ENCODE measurements around the gene NPR1.

NPR1 gene

DNA sequence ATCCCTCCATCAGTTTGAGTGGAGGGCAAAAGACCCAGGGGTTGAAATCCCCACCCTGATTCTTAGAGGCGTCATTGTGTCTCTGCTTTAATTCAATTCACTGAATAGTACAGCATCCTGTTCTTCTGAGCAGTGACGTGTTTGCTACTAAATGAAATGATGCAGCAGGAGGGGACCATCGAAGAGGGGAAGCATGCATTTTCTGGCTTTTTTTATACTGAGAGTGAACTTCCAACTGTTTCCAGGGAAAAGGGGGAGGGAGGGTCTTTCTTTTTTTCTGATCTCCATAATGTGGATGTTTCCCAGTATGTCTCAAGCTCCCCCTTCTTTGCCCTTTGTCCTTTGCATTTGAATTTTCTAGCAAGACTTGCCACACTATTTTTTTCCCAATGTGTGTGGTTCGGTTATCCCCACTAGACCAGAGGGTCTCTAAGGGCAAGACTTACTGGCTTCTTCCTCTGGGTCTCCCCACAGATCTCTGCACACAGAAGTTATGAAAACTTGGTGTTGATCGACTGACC lies 52.0 kb downstream of the NPR1 start:
- peaks cover 40% of the 10 kb centered on the region for H3K79me2 ChIP-seq (ENCODE audit: low read length)
- no peaks in the 10 kb centered on the region for H4K20me1 ChIP-seq (ENCODE audit: insufficient read depth, low read length)
- H3K36me3 ChIP-seq (replicated peaks; ENCODE audit: low read depth, low read length): peaks cover 21% of the 10 kb centered on the region
- no peaks in the 10 kb centered on the region for H3K27me3 ChIP-seq (ENCODE audit: low read depth, low read length)
- TF ChIP-seq, protein P1, sequence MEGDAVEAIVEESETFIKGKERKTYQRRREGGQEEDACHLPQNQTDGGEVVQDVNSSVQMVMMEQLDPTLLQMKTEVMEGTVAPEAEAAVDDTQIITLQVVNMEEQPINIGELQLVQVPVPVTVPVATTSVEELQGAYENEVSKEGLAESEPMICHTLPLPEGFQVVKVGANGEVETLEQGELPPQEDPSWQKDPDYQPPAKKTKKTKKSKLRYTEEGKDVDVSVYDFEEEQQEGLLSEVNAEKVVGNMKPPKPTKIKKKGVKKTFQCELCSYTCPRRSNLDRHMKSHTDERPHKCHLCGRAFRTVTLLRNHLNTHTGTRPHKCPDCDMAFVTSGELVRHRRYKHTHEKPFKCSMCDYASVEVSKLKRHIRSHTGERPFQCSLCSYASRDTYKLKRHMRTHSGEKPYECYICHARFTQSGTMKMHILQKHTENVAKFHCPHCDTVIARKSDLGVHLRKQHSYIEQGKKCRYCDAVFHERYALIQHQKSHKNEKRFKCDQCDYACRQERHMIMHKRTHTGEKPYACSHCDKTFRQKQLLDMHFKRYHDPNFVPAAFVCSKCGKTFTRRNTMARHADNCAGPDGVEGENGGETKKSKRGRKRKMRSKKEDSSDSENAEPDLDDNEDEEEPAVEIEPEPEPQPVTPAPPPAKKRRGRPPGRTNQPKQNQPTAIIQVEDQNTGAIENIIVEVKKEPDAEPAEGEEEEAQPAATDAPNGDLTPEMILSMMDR (IDR thresholded peaks at IDR 0.05; ENCODE audit: low read depth, low read length): no peak
- TF ChIP-seq EZH2phosphoT487 (IDR thresholded peaks at IDR 0.05; ENCODE audit: low read depth): no peak
- H3K9ac ChIP-seq (ENCODE audit: low read length): no peak overlapping the region
- peaks cover 30% of the 10 kb centered on the region for H3K4me1 ChIP-seq (ENCODE audit: low read length)
- no peak overlapping the region for H2AFZ ChIP-seq (ENCODE audit: low read depth, low read length)
- H3K27ac ChIP-seq (ENCODE audit: low read length): no peak overlapping the region
- H3K4me3 ChIP-seq (ENCODE audit: low read length): no peak overlapping the region
- H3K4me2 ChIP-seq (ENCODE audit: low read length): 0 out of 2 replicates have a peak overlapping the region, but pooled peaks have one; percentile 4
- H3K9me3 ChIP-seq (ENCODE audit: insufficient read depth, low read length): no peaks in the 10 kb centered on the region

DNA sequence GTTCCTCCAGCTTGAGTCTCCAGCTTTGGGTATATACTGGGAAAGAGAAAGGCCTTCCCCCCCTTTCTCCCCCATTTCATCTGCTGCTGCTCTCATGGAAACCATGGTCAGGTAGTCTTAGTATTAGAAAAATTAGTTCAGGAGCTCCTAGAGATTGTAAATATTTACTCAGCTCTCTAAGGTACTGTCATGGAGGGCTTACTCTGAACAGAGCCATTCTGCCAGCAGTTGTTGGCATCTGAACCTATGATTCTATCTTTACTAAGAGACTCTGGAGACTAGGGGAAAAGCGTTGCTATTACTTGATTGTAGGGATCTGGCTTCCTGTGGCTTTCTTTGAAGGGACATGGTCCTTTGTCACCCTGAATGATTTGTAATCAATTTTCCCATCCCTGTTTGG lies 55.5 kb downstream of the NPR1 start:
- Histone ChIP-seq H3K36me3 (replicated peaks; ENCODE audit: low read depth, low read length) (peaks cover 26% of the 10 kb centered on the region), H3K4me3 (ENCODE audit: low read length) (no peak overlapping the region), H3K9ac (ENCODE audit: low read length) (no peak overlapping the region), H3K79me2 (ENCODE audit: low read length) (peaks cover 34% of the 10 kb centered on the region), H3K9me3 (ENCODE audit: insufficient read depth, low read length) (no peaks in the 10 kb centered on the region), H3K4me1 (ENCODE audit: low read length) (peaks cover 28% of the 10 kb centered on the region), H3K4me2 (ENCODE audit: low read length) (no peak overlapping the region), H4K20me1 (ENCODE audit: insufficient read depth, low read length) (0 out of 2 replicates have a peak, but pooled peaks cover 4% of the 10 kb centered on the region), H3K27ac (ENCODE audit: low read length) (no peak overlapping the region), H3K27me3 (ENCODE audit: low read depth, low read length) (no peaks in the 10 kb centered on the region), H2AFZ (ENCODE audit: low read depth, low read length) (no peak overlapping the region)
- TF ChIP-seq, protein P1 (IDR thresholded peaks at IDR 0.05; ENCODE audit: low read depth, low read length): no peak
- no peak for TF ChIP-seq EZH2phosphoT487 (IDR thresholded peaks at IDR 0.05; ENCODE audit: low read depth)

DNA sequence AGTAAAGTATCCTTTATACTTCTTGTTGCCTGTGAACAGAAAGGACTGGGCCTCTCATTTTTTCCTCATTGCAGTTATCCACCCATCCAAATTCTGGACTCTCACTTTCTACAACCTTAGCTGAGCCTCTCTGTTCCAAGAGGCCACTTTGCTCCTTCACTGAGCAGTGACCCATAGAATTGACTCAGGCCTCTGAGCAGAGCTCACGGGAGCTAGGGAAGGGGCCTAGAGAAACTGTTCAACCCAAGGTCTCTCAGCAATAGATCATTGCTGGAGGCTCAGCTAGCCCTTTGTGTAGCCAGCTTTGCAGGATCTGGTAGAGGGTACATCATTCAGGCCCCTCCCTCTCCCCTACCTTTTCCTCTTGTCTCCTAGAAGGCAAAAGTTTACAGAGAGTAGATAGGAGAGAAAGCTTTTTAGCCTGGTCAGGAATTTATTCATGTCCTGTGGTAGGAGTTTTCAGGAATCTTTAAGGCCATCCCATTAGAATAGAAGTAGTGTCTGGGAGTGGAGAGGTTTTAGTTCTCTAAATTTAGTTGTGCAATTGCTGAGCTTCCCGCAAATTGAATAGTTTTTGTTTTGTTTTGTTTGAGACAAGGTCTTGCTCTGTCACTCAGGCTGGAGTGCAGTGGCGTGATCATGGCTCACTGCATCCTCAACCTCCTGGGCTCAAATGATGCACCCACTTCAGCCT lies 56.1 kb downstream of the NPR1 start:
- H3K9me3 ChIP-seq (ENCODE audit: insufficient read depth, low read length): no peaks in the 10 kb centered on the region
- H3K27ac ChIP-seq (ENCODE audit: low read length): no peak overlapping the region
- H3K36me3 ChIP-seq (replicated peaks; ENCODE audit: low read depth, low read length): peaks cover 26% of the 10 kb centered on the region
- H3K4me2 ChIP-seq (ENCODE audit: low read length): no peak overlapping the region
- H2AFZ ChIP-seq (ENCODE audit: low read depth, low read length): no peak overlapping the region
- 0 out of 2 replicates have a peak, but pooled peaks cover 4% of the 10 kb centered on the region for H4K20me1 ChIP-seq (ENCODE audit: insufficient read depth, low read length)
- peaks cover 28% of the 10 kb centered on the region for H3K79me2 ChIP-seq (ENCODE audit: low read length)
- no peak for TF ChIP-seq EZH2phosphoT487 (IDR thresholded peaks at IDR 0.05; ENCODE audit: low read depth)
- TF ChIP-seq, protein P1 (IDR thresholded peaks at IDR 0.05; ENCODE audit: low read depth, low read length): no peak
- no peak overlapping the region for H3K4me3 ChIP-seq (ENCODE audit: low read length)
- H3K9ac ChIP-seq (ENCODE audit: low read length): no peak overlapping the region
- H3K4me1 ChIP-seq (ENCODE audit: low read length): peaks cover 22% of the 10 kb centered on the region
- H3K27me3 ChIP-seq (ENCODE audit: low read depth, low read length): no peaks in the 10 kb centered on the region

DNA sequence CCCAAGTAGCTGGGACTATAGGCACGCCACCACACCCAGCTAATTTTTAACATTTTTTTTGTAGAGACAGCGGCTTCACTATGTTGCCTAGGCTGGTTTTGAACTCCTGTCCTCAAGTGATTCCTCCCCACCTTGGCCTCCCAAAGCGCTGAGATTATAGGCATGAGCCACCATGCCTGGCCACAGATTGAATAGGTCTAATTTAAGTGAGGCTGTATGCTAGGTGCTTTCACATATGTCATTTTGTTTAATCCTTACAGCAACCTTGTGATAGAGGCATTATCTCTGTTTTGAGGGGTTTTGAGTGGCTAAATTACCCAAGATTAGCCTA lies 56.6 kb downstream of the NPR1 start:
- H3K4me3 ChIP-seq (ENCODE audit: low read length): no peak overlapping the region
- TF ChIP-seq, protein P1 (IDR thresholded peaks at IDR 0.05; ENCODE audit: low read depth, low read length): no peak
- TF ChIP-seq EZH2phosphoT487 (IDR thresholded peaks at IDR 0.05; ENCODE audit: low read depth): no peak
- no peak overlapping the region for H3K9ac ChIP-seq (ENCODE audit: low read length)
- H3K27me3 ChIP-seq (ENCODE audit: low read depth, low read length): no peaks in the 10 kb centered on the region
- H3K4me2 ChIP-seq (ENCODE audit: low read length): no peak overlapping the region
- no peak overlapping the region for H3K27ac ChIP-seq (ENCODE audit: low read length)
- no peaks in the 10 kb centered on the region for H3K9me3 ChIP-seq (ENCODE audit: insufficient read depth, low read length)
- peaks cover 19% of the 10 kb centered on the region for H3K4me1 ChIP-seq (ENCODE audit: low read length)
- H3K36me3 ChIP-seq (replicated peaks; ENCODE audit: low read depth, low read length): peaks cover 26% of the 10 kb centered on the region
- 0 out of 2 replicates have a peak, but pooled peaks cover 4% of the 10 kb centered on the region for H4K20me1 ChIP-seq (ENCODE audit: insufficient read depth, low read length)
- peaks cover 23% of the 10 kb centered on the region for H3K79me2 ChIP-seq (ENCODE audit: low read length)
- no peak overlapping the region for H2AFZ ChIP-seq (ENCODE audit: low read depth, low read length)
